ENCODE data around the gene PHETA2.

DNA sequence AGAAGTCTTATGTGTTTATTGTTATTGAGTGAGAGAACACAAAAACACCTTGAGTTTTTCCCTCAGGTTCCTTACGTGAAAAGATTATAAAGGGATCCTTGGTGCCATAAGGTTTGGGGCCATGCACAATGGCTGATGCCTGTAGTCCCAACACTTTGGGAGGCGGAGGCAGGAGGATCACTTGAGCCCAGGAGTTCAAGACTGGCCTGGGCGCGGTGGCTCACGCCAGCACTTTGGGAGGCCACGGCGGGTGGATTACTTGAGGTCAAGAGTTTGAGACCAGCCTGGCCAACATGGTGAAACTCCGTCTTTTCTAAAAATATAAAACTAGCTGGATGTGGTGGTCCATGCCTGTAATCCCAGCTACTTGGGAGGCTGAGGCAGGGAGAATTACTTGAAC lies 10.8 kb downstream of the PHETA2 start:
- no peak for TF ChIP-seq POLR2A (IDR thresholded peaks at IDR 0.05; ENCODE audit: low read depth, low read length)
- no peak for TF ChIP-seq POLR2AphosphoS5 (IDR thresholded peaks at IDR 0.05; ENCODE audit: low read depth, low read length)
- TF ChIP-seq TAF1 (IDR thresholded peaks at IDR 0.05; ENCODE audit: borderline replicate concordance, low read depth, low read length), result no peak
